ENCODE results near the gene ABHD1. TPM values are rescaled to one million over a fixed set of nuclear protein-coding genes. Genes with fewer than 3 reads are reported as not detected.

ABHD1 gene
- total and polyA plus RNA-seq, 3 donors from 2014 or later = 37.3 to 141 (median 76.4) TPM

DNA sequence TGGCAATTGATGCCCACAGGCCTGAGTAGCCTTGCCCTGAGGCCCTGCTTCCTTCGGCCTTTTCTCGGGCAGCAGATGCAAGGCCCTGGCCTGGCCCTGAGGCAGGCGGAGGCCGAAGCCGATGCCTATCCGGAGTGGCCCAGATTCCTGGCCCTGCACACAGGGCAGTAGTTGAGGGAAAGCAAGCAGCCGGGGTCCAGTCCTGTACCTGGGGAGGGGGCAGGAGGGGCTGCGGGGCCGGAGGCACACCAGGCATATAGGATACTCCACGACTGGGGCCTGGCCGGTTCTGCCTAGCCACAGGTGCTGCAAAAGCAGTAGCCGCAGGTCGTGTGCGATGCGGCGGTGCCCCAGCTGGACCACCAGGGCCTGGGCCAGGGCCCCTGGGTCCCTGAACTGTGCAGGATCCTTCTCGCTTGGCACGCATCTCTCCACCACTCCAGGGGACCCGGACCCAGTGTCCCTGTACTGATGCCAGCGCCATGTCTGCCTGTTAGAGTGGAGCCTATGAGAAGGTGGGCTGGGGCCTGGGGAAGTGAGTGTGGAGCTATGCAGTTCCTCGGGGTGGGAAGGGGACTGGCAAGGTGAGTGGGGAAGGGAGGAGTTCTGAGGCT is 13.8 kb downstream of the ABHD1 start:
- no peak for DNase-seq
- Histone ChIP-seq H3K27me3 (no peaks in the 10 kb centered on the region), H3K27ac (no peak overlapping the region), H3K36me3 (ENCODE audit: low read depth, missing control alignments) (no peaks in the 10 kb centered on the region), H3K4me3 (no peak overlapping the region), H3K9me3 (no peaks in the 10 kb centered on the region), H3K4me1 (peaks cover 11% of the 10 kb centered on the region)
- 91 to 92% methylated on average over 14 to 21 of the region's 21 CpGs for WGBS, 2 donors
- intact Hi-C loops (cut with DNase I; ENCODE audit: low total_unique reads) = no loop called here
- TF ChIP-seq, protein P1, sequence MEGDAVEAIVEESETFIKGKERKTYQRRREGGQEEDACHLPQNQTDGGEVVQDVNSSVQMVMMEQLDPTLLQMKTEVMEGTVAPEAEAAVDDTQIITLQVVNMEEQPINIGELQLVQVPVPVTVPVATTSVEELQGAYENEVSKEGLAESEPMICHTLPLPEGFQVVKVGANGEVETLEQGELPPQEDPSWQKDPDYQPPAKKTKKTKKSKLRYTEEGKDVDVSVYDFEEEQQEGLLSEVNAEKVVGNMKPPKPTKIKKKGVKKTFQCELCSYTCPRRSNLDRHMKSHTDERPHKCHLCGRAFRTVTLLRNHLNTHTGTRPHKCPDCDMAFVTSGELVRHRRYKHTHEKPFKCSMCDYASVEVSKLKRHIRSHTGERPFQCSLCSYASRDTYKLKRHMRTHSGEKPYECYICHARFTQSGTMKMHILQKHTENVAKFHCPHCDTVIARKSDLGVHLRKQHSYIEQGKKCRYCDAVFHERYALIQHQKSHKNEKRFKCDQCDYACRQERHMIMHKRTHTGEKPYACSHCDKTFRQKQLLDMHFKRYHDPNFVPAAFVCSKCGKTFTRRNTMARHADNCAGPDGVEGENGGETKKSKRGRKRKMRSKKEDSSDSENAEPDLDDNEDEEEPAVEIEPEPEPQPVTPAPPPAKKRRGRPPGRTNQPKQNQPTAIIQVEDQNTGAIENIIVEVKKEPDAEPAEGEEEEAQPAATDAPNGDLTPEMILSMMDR (IDR thresholded peaks at IDR 0.05) = no peak
- no peak for TF ChIP-seq POLR2A (IDR thresholded peaks at IDR 0.05)

- H3K27ac ChIP-seq = no peak overlapping the region
- no peak overlapping the region for H3K4me3 ChIP-seq
- H3K4me1 ChIP-seq = peaks cover 5% of the 10 kb centered on the region
- DNase-seq = no peak
- intact Hi-C loops (cut with DNase I; ENCODE audit: low total_unique reads) = no loop called here
- TF ChIP-seq POLR2A (IDR thresholded peaks at IDR 0.05) = no peak
- TF ChIP-seq, protein P1 (IDR thresholded peaks at IDR 0.05) = no peak
- H3K36me3 ChIP-seq (ENCODE audit: low read depth, missing control alignments) = no peaks in the 10 kb centered on the region
- H3K27me3 ChIP-seq = no peaks in the 10 kb centered on the region
- 73 to 78% methylated on average over 7 of the region's 7 CpGs for WGBS, 2 donors
- no peaks in the 10 kb centered on the region for H3K9me3 ChIP-seq
Observed at GRCh38 chr2:27138111-27138510, 14.5 kb downstream of the ABHD1 start.

DNA sequence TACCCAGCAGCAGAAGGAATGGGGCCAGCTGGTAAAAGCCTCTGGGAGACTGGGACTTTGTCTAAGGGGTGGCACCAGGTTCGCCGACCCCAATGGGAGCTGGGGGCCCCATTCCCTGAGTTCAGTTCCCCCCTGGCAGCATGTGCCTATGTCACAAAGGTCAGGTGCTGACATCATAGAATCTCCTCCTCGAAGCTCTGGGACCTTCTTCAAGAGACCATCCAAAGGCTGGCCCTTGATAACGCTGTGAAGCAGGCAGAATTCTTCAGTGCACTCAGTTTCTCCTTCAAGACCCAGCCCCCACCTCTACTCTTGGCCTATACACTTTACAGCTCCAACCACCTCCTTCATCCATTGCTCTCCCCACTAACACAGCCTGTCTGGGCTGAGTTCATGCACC is 15.7 kb downstream of the ABHD1 start, which contains the start of gene PRR30:
TSS of gene PRR30 (minus strand) at position 101 of the 400 bp plus-strand sequence. CDS start 1,081 bp downstream, outside the sequence.
- TF ChIP-seq, protein P1 (IDR thresholded peaks at IDR 0.05) = no peak
- no peak for TF ChIP-seq POLR2A (IDR thresholded peaks at IDR 0.05)
- no peak within 1 kb of the TSS for H3K27ac ChIP-seq
- H3K4me1 ChIP-seq = no peaks in the 10 kb centered on the region
- no peaks in the 10 kb centered on the region for H3K9me3 ChIP-seq
- H3K27me3 ChIP-seq = no peaks in the 10 kb centered on the region
- DNase-seq = no peak
- 77 to 91% methylated on average over 4 of the region's 4 CpGs for WGBS, 2 donors
- intact Hi-C loops (cut with DNase I; ENCODE audit: low total_unique reads) = no loop called here
- no peak within 1 kb of the TSS for H3K4me3 ChIP-seq
- no peaks in the 10 kb centered on the region for H3K36me3 ChIP-seq (ENCODE audit: low read depth, missing control alignments)

- DNase-seq = no peak
- Histone ChIP-seq H3K27ac (no peak overlapping the region), H3K4me3 (no peak overlapping the region), H3K27me3 (no peaks in the 10 kb centered on the region), H3K9me3 (no peaks in the 10 kb centered on the region), H3K36me3 (ENCODE audit: low read depth, missing control alignments) (no peaks in the 10 kb centered on the region), H3K4me1 (no peaks in the 10 kb centered on the region)
- no peak for TF ChIP-seq POLR2A (IDR thresholded peaks at IDR 0.05)
- TF ChIP-seq, protein P1 (IDR thresholded peaks at IDR 0.05) = no peak
- 86 to 95% methylated on average over 1 of the region's 1 CpG for WGBS, 2 donors
- intact Hi-C loops (cut with DNase I; ENCODE audit: low total_unique reads) = no loop called here
Observed at GRCh38 chr2:27143285-27143684, 19.7 kb downstream of the ABHD1 start.

DNA sequence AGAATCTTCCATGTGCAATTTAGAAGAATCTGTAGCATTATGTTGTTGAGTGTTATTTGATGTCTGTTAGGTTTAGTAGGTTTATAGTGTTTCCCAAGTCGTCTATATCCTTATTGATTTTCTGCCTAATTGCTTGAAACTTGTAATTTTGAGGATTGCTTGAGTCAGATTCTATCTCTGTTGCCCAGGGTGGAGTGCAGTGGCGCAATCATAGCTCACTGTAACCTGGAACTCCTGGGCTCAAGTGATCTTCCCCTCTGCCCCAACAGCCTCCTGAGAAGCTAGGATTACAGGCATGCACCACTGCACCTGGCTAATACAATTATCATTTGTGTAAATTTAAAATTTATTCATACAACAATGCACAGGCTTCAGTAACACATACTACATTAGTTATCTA is 22.1 kb downstream of the ABHD1 start:
- Histone ChIP-seq H3K36me3 (ENCODE audit: low read depth, missing control alignments) (no peaks in the 10 kb centered on the region), H3K9me3 (no peaks in the 10 kb centered on the region), H3K27me3 (no peaks in the 10 kb centered on the region), H3K4me3 (no peak overlapping the region), H3K4me1 (peaks cover 15% of the 10 kb centered on the region), H3K27ac (no peak overlapping the region)
- intact Hi-C loops (cut with DNase I; ENCODE audit: low total_unique reads) = no loop called here
- WGBS, 2 donors = 74 to 89% methylated on average over 2 of the region's 2 CpGs
- no peak for DNase-seq
- TF ChIP-seq, protein P1 (IDR thresholded peaks at IDR 0.05) = no peak
- TF ChIP-seq POLR2A (IDR thresholded peaks at IDR 0.05) = no peak
